NCI-H524 treated with DMSO at 0.1 percent for 48 hours (cell line): ENCODE results near the gene PI4KB.
"Not testable (repeated sequence)": the region's sequence is repeated elsewhere in the genome, so short reads cannot be mapped to it uniquely, and the experiment has no call there.

Experiments used
- DNase-seq: peaks from one replicate; lab custom pipeline; 2025; lab: John Stamatoyannopoulos, UW

The PI4KB gene

DNA sequence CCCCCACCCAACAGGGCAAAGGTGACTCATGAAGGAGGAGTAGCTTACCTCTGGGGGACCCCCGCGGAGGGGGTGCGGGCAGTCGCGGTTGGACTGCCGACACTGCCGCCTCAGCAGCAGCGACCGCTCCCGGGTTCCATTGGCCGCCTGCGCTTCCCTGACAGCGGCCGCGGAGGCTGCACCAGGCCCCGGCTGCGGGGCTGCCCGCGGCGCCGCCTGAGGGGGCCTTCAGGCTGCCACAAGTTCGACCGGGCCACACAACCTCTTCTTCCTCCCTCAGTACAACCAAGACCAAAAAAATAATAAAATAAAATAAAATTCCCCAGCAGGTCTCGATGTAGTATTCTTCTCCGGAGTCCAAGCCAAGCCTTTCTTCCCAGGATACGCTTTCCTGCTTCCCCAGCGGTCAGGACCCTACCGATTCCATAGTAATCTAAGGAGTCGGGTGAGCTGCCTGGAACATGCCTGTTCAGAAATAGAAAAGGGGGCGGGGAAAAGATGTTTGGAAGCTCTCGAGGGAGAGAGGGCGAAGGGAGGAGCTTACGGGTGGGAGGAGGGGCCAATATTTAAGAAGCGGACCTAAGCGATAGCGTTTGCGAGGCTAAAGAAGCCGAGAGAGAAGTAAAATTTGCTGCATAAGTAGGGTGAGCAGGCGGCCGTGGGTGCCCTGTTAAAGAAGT lies at the start of gene PI4KB:
Gene PI4KB (minus strand): TSS at position 194 of the 680 bp plus-strand sequence. CDS start 10,935 bp downstream, outside the sequence.
- DNase-seq, result peak; percentile 82

DNA sequence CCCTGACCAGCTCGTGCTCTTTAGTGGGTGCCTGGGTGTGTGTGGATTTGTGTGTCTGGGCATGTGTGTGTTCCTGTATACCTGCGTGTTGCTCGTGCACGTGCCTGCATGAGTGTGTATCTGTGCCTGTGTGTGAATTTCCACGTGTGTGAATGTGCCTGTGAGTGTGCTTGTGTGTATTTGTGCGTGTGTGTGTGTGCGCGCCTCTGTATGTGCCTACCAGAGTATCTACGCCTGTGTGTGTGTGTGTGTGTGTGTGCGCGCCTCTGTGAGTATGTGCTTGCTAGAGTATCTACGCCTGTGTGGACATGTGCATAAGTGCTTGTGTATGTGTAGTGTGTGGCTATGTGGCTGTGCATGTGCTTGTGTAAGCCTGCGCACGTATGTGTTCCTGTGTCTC lies 46.0 kb upstream of the PI4KB start:
- DNase-seq, result no peak

DNA sequence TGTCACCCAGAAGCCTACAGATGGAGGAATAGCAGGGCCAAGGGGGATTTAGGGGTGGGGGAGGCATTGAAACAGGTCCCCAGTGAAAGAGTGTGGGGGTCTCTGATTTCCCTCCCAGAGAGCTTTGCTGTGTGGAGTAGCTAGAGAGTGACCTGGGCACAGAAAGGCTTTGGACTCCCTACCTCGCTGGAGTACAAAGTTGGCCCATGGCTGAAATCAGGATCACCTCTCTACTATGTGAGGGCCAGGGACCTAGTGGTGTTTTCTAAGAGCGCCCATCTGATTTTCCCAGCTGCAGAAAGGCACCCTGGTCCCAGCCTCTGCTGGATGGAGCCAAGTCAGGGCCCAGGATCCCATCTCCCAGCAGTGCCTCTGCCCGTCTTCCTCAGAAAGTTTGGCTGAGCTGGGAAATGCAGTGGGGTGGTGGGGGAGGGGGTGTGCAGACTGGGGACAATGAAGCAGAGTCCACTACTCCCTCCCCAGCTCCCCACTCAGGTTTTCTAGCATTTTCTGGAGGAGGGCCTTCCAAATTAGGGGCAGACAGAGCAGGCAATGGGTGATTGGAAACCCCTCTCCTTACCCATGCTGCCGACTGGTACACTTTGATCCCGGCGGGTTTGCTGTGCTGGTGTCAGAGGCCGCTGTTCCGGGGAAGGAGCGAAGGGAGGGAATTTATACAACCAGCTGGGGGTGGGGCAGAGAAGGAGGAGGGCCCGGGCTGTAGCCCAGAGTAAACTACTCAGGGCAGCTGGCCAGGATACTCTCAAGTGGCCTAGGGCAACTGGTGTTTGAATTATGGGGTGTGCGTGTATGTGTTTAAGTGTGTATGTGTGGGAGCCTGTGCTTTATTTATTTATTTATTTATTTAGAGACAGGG lies 45.1 kb upstream of the PI4KB start, which contains the start of gene SELENBP1:
Gene SELENBP1 (minus strand): TSS at position 648 of the 877 bp plus-strand sequence. CDS start 64 bp downstream, at position 584.
- DNase-seq, result peak; percentile 21

DNA sequence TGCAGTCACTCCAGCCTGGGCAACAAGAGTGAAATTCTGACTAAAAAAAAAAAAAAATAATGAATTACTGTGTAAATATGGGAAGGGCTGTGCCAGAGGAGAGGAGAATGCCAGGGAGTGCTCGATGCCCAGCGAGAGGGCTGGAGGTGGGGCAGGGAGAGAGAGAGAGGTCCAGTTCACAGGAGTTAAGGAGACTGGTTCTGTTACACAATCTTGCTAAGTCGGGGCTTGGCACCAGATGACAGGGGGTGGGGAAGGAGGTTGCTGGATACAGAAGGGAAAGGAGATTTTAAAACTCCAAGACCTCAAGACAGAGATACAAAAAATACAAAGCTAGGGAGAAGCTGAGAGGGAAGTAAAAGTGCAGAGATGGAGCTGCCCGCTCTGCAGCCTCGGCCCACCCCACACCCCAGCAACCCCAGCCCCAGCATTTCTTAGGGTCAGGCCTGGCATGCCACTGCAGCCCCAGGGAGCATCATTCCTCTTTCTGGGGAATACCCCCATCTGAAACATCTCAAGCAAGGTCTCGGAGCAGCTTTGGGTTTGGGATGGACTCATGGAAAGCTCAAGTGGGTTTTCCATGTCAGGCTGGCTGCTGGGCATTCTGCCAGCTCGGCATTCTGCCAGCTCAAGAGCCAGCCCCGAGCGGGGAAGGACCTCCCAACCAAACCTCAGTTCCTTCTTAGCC lies 44.3 kb upstream of the PI4KB start:
- DNase-seq, result peak; percentile 43

DNA sequence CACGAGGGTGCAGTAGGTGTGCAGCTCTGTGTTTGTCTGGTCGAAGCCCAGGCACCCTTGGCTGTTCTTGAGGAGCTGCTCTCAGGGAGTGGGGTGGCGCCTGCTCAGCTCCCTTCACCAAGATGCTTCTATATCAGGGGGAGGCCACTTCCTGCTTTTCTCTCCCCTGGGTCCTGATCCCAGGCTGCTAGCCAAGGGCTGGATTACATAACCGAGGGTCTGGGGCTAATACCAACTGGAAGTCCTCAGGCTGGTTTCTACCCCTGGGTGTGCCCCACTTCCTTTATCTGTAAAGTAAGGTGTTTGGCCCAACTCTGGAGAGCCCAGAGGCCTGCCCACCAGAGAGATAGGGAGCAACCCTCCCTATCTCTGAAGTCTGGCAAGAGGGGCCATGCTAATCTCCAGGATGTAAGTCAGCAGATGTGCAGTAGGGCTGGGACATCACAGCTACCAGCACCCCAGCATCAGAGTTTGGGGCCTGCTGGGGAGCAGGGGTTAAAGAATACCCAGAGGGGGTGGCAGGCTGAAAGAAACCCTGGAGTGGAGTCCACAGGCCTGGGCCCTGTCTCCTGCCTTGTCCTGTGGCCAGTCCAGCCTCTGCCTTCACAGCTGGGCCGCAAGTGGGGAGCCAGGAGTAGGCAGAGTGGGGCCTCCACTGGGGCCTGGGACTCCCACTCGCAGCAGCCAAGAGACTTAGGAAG lies 43.1 kb upstream of the PI4KB start:
- no peak for DNase-seq

DNA sequence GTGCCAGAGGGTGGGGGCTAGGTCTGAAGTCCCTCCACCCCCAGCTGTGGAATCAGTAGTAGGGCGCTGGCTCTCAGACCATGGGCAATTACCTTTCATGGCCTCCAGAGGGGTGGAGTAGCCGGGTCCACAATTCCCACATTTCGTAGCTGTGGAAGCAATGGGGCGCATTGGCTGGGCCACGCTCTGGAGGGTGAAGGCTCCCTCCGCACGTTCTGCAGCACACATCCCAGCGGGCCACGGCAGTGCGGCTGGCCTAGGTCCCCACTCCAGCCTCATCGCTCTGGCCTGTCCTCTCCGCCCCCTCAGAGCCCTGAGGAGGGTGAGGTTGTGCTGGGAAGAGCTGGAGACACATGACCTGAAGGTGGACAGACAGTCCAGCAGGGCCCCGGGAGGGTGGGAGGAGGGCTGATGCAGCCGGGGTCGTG lies 42.4 kb upstream of the PI4KB start:
- DNase-seq, result no peak

DNA sequence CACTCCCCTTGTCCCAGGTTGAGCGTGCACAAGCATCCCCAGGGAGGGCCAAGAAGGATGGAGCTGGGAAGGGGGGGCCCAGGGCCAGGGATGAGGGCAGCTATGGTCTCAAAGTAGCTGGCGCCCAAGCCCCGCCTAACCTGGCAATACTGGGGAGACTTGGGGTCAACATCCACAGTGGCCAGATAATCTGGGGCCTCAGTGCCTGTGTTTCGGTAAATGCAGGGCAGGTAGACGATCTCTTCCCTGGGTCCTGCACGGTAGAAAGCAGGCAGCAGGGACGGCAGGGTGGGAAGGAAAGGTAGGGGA lies 42.0 kb upstream of the PI4KB start:
- no peak for DNase-seq

DNA sequence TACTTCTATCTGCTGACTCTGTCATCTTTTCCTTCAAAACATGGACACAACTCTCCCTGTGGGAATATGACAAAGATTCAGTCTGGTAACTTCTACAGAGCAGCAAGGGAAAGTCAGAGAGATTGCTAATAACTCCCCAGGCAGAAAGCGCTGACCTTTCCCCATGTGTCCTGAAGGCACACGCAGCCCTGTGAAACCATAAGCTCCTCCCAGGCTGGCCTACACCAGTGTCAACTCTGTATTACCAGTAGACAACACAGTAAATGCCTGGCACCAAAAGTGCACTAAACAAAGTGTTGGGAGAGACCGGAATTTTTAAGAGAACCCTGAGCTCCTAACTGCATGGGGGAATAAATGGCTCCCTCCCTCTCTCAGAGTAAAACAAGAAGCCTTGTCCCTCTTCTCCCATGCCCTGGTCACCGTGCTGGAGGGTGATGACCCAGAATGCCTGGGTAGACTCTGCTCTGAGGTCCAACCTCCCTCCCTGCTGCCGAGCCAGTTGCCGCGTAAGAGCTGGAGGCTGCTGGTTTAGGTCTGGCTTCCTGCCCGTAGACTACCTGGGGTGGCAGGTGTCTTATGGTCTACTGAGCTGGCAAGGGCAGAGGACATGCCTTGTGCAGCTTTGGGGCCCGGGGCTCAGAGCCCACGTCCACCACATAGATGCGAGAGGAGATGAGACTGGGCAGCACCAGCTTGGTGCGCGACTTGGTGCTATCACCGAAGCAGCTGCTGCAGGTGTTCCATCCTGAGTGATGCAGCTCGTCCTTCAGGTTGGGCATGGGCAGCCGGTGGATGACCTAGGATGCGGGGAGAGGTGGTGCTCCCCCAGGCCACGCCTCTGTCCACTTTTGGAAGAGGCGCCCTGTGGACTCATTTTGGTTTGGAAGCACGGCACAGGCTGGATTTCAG lies 41.4 kb upstream of the PI4KB start:
- no peak for DNase-seq

DNA sequence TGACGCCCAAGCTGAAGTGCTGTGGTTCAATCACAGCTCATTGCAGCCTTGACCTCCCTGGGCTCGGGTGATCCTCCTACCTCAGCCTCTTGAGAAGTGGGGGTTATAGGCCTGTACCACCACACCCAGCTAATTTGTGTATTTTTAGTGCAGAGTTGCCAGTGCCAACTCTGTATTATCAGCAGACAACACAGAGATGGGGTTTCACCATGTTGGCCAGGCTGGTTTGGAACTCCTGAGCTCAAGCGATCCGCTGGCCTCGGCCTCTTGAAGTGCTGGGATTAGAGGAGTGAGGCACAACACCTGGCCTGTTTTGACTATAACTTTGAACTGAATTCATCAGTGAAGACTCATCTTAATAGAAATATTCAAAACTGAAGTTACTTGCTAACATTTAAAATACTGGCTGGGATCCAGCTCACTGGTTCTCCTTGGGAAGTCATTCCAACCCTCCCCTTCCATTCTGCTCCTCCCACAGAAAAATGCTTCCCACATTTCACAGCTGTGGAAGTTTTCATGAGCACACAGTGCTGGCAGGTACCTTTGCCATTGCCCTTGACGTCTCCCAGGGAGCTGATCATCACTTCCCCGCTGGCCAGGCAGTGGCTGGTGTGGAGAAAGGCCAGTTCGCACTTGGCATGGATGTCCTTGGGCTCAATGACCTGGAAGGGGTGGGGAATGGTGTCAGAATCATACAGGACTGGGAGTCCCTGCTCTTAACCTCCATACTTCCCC lies 40.6 kb upstream of the PI4KB start:
- DNase-seq, result no peak

DNA sequence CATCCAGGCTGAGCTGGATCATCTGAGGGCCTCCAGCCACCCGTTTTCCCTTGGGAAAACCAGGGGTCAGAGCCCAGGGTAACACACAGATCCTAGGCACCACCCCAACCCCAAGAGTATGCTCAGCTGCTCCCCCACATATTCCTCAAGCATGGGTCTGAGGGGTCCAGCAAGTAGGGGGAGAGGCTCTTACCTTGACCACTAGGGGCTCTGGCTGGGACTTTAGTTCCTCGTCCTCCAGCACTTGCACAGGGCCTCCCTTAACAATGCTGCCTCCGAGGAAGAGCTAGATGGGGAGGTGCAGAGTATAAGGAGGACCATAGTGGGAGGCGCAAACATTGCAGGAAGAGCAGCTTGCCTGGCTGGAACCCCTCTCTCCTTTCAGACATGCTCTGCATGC lies 37.8 kb upstream of the PI4KB start:
- DNase-seq, result no peak

DNA sequence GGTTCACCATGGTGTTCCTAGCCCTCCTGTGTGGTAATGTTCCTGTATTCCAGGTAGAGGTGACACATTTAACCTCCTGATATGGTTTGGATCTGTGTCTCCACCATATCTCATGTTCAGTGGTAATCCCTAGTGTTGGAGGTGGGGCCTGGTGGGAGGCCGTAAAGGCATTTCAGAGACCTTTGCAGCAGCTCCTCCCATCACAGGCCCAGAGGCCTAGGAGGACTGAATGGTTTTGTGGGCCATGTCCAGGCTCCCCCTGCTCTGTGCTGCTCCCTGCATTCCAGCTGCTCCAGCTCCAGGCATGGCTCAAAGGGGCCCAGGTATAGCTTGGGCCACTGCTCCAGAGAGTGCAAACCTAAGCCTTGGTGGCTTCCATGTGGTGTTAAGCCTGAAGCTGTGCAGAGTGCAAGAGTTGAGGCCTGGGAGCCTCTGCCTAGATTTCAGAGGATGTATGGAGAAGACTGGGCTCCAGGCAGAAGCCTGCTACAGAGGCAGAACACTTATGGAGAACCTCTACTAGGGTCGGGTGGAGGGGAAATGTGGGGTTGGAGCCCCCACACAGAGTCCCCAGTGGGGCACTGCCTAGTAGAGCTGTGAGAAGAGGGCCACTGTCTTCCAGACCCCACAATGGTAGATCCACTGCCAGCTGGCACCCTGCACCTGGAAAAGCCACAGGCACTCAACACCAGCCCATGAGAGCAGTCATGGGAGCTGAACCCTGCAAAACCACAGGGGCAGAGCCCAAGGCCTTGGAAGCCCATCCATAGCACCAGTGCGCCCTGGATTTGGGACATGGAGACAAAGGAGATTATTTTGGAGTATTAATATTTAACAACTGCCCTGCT lies 35.3 kb upstream of the PI4KB start:
- DNase-seq, result no peak

DNA sequence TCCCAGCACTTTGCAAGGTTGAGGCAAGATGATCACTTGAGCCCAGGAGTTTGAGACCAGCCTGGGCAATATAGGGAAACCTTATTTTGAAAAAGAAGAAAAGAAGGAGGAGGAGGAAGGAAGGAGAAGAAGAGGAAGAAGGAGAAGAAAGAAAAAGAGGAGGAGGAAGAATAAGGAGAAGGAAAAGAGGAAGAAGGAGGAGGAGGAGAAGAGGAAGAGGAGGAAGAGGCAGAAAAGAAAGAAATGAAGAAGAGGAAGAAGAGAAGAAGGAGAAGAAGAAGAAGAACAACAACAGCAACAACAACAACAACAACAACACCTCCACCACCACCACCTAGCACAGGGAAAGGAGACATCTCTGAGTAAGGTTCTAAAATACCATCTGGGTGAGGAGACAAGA lies 34.7 kb upstream of the PI4KB start:
- no peak for DNase-seq

DNA sequence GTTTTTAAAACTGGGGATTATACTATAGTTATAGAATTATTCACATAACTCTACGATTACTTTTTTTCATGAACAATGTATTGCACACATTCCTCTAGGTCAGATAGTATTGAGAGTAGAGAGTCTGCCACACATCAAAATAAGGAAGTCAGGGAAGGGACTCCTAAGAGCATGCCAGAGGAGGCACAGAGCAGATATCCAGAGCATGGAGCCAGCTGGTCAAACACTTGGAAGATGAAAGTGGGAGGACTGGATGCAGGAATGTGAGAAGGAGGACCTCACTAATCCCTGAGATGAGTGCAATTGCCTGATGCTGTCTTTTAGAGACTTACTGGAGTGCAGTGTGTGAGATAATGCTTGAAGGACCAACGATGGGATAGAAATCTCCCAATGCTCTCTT lies 29.5 kb upstream of the PI4KB start:
- no peak for DNase-seq

DNA sequence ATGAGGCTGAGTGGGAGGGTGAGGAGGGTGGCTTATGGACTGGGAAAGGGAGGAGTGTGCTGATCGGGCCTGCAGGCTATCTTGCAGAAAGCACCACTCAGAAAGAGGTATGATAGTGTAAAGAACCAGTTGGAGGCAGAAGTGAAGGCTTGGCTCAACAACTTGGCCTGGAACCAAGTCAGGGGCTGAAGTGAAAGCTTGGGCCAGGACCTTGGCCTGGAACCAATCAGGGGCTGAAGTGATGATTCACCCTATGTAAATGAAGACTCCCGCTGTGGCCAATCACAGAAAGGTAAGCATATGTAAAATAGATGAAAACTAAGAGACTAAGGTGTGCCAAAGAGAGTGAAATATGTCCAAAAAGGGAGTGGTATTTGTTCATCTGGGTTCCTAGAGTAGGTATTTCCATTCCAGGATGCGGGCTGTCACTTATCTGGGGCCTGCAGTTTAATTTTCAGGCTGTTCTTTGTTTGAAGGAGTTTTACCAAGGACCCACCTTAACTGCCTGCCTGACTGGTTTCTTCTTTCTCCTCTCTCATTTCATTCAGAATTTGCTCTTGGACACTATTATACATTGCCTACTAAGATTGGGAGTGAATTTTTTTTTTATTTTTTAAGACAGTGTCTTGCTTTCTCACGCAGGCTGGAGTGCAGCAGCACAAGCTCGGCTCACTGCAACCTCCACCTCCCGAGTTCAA lies 25.0 kb upstream of the PI4KB start:
- DNase-seq, result no peak

DNA sequence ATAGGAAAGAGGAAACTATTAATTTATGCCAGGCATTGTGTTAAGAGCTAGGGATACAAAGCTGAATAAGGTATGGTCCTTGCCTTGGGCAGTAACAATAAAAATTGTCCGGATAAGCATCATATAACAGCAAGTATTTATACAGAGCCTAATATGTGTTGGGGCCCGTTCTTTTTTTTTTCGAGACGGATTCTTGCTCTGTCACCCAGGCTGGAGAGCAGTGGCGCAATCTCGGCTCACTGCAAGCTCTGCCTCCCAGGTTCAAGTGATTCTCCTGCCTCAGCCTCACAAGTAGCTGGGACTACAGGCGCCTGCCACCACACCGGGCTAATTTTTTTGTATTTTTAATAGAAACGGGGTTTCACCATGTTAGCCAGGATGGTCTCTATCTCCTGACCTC lies 23.1 kb upstream of the PI4KB start:
- not testable (repeated sequence) for DNase-seq

DNA sequence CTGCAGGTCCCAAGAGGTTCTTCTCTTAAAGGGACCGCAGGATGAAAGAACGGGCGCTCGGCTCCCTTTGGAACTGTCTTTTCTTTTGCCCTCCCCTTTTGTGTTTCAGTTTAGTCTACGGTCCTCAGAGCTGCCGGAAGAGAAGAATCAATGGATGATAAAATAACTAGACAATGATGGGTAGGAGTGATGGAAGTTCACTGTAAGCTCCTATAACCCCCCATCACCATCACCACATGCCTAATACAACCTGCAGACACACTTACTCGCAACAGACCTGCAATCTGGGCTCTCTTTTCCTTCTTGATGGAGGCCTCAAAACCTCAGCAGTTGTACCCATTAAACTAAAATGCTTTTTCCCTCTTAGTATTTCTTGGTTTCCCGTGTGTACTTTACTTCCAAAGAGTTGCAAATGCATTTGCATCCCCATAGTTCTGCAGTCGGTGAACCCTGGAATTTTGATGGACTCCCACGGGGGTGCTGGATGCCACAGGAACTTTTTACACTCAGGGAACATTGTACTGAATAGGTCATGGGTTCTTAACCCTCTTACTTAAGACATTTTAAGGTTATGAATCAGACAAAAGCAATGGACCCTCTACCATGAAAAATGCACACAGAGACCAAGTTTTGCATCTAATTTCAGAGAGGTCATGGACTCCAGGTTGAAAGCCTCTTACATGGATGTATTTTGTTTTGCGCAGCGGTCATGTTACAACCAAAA lies 20.5 kb upstream of the PI4KB start:
- DNase-seq, result no peak

DNA sequence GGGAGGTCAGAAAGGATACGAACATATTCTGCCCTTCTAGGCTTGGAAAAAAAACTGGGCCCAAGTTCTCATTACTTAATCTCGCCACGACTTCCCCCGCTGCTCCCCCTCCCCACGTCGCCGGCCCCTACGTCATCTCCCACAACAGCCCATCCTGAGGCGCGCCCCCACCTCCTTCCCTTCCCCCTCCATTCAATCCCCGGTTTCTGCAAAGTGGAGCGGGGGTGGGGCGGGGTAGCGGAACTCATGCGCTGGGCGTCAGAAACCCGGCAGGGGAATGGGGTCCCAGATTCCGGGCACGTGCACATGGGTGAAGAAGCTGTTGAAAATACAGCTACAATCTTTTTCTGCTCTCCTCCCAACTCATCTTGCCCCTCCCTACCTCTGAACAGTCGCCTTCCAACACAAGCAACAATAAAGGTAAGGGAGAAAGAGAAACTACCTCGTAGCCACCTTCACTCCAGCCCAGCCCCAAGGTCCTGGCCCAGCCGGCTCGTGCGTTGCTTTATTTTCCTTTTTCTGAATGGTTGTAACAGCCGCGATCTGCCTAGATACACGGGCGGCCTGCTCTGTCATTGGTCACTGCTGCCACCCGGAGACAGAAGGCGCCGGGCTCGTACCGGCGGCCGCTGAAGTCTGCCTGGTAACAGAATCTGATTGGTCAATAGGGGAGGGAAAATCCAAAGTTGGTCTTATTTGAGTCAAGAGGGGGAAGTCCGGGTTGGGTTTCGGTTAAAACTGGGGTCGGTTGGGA lies 19.7 kb upstream of the PI4KB start, which contains the start of gene RFX5:
Gene RFX5 (minus strand): TSS at position 484 of the 754 bp plus-strand sequence. CDS start 932 bp downstream, outside the sequence.
- DNase-seq, result peak; percentile 93
